Ectodermal cell (in vitro differentiated cells): ENCODE data around the gene NBPF11.
"Not testable (repeated sequence)": the region's sequence is repeated elsewhere in the genome, so short reads cannot be mapped to it uniquely, and the experiment has no call there.

Experiments used
- H3K27ac ChIP-seq: 2 replicates; pipeline ENCODE4 v1.7.0; 2013; ENCODE audit warnings: mild to moderate bottlenecking, low read depth, low read length; ENCODE audit not compliant: insufficient read depth, poor library complexity, severe bottlenecking
- H3K27me3 ChIP-seq: 2 replicates; pipeline ENCODE4 v1.7.0; 2013; ENCODE audit warnings: mild to moderate bottlenecking, low read length; ENCODE audit not compliant: insufficient read depth, control insufficient read depth, poor library complexity, severe bottlenecking
- H3K36me3 ChIP-seq: one replicate; pipeline ENCODE4 v1.7.0; 2013; ENCODE audit warnings: low read length; ENCODE audit not compliant: control insufficient read depth, insufficient read depth
- H3K4me1 ChIP-seq: one replicate; pipeline ENCODE4 v1.7.0; 2013; ENCODE audit warnings: low read length; ENCODE audit not compliant: control insufficient read depth, insufficient read depth
- H3K4me3 ChIP-seq: 2 replicates; pipeline ENCODE4 v1.7.0; 2013; ENCODE audit warnings: low read depth, low read length, control low read depth; ENCODE audit not compliant: insufficient read depth
- H3K9me3 ChIP-seq: 2 replicates; pipeline ENCODE4 v1.7.0; 2013; ENCODE audit warnings: mild to moderate bottlenecking, low read length, moderate library complexity; ENCODE audit not compliant: control insufficient read depth
- WGBS, 2 experiments: methylation state at CpG; one replicate each; pipeline ENCODE4 v1.1.7; 2013; ENCODE audit warnings: missing lambda C conversion rate in 2 of 2; 5-methylcytosine and 5-hydroxymethylcytosine counted together

Gene NBPF11

GRCh38 chr1:148086196-148086595 lies 65.9 kb downstream of the NBPF11 start:
- H3K4me3 ChIP-seq, H3K9me3 ChIP-seq, H3K36me3 ChIP-seq, H3K4me1 ChIP-seq, H3K27me3 ChIP-seq, H3K27ac ChIP-seq: not testable (repeated sequence)
- no CpG with 5 or more reads among the region's 1 CpG for WGBS, 2 experiments

GRCh38 chr1:148081205-148081604 lies 70.9 kb downstream of the NBPF11 start:
- H3K27me3 ChIP-seq, H3K36me3 ChIP-seq, H3K27ac ChIP-seq, H3K4me1 ChIP-seq, H3K4me3 ChIP-seq, H3K9me3 ChIP-seq: not testable (repeated sequence)
- no CpG with 5 or more reads among the region's 1 CpG for WGBS, 2 experiments

GRCh38 chr1:148078632-148079519 lies 73.2 kb downstream of the NBPF11 start:
- WGBS, 2 experiments = no CpG with 5 or more reads among the region's 54 CpGs
- H3K27me3 ChIP-seq, H3K36me3 ChIP-seq, H3K27ac ChIP-seq, H3K4me1 ChIP-seq, H3K4me3 ChIP-seq, H3K9me3 ChIP-seq: not testable (repeated sequence)

GRCh38 chr1:148078090-148078489 lies 74.0 kb downstream of the NBPF11 start:
- H3K4me1 ChIP-seq, H3K4me3 ChIP-seq, H3K36me3 ChIP-seq, H3K27ac ChIP-seq, H3K27me3 ChIP-seq, H3K9me3 ChIP-seq: not testable (repeated sequence)
- WGBS, 2 experiments = no CpG with 5 or more reads among the region's 13 CpGs

- no CpG with 5 or more reads among the region's 3 CpGs for WGBS, 2 experiments
- not testable (repeated sequence) for H3K4me3 ChIP-seq, H3K27ac ChIP-seq, H3K27me3 ChIP-seq, H3K9me3 ChIP-seq, H3K4me1 ChIP-seq, H3K36me3 ChIP-seq
Observed at GRCh38 chr1:148077458-148077857, 74.6 kb downstream of the NBPF11 start.

GRCh38 chr1:148073392-148073791 lies 78.7 kb downstream of the NBPF11 start:
- not testable (repeated sequence) for H3K4me1 ChIP-seq, H3K9me3 ChIP-seq, H3K27me3 ChIP-seq, H3K27ac ChIP-seq, H3K4me3 ChIP-seq, H3K36me3 ChIP-seq
- no CpG with 5 or more reads among the region's 5 CpGs for WGBS, 2 experiments

GRCh38 chr1:148068606-148069005 lies 83.5 kb downstream of the NBPF11 start:
- H3K4me3 ChIP-seq, H3K4me1 ChIP-seq, H3K27me3 ChIP-seq, H3K9me3 ChIP-seq, H3K27ac ChIP-seq, H3K36me3 ChIP-seq: not testable (repeated sequence)
- no CpG with 5 or more reads among the region's 1 CpG for WGBS, 2 experiments

GRCh38 chr1:148068201-148068600 lies 83.9 kb downstream of the NBPF11 start:
- not testable (repeated sequence) for H3K4me3 ChIP-seq, H3K4me1 ChIP-seq, H3K27me3 ChIP-seq, H3K36me3 ChIP-seq, H3K9me3 ChIP-seq, H3K27ac ChIP-seq
- WGBS, 2 experiments = no CpG with 5 or more reads among the region's 5 CpGs

GRCh38 chr1:148060294-148060701 lies 91.8 kb downstream of the NBPF11 start:
- 73 to 74% methylated on average over 26 to 29 of the region's 37 CpGs for WGBS, 2 experiments
- H3K9me3 ChIP-seq, H3K27me3 ChIP-seq, H3K4me1 ChIP-seq, H3K4me3 ChIP-seq, H3K36me3 ChIP-seq, H3K27ac ChIP-seq: not testable (repeated sequence)

GRCh38 chr1:148057384-148057783 lies 94.7 kb downstream of the NBPF11 start:
- H3K9me3 ChIP-seq, H3K36me3 ChIP-seq, H3K27me3 ChIP-seq, H3K4me1 ChIP-seq, H3K4me3 ChIP-seq, H3K27ac ChIP-seq: not testable (repeated sequence)
- 81 to 88% methylated on average over 2 to 3 of the region's 5 CpGs for WGBS, 2 experiments
